Lower lobe of right lung (tissue), 2 donors: Measurements from ENCODE around the gene ITGA2. TPM values are rescaled to one million over a fixed set of nuclear protein-coding genes. Genes with fewer than 3 reads are reported as not detected.

Source experiments
- ATAC-seq, 2 donors: fragments of 200-7000 bp; cut with Tn5 transposase; one replicate each; pipeline ENCODE4 v1.9.1; 2020 to 2022; ENCODE audit warnings: mild to moderate bottlenecking in 2 of 2, moderate library complexity in 2 of 2
- DNase-seq: peaks from one replicate; pipeline ENCODE4 v3.0.0-alpha.2; 2020
- H3K27ac ChIP-seq: fragments of 200-600 bp; one replicate; pipeline ENCODE4 v1.8.0; 2022
- H3K27me3 ChIP-seq: fragments of 200-600 bp; one replicate; pipeline ENCODE4 v1.8.0; 2022; ENCODE audit warnings: low read depth
- H3K36me3 ChIP-seq: fragments of 200-600 bp; one replicate; pipeline ENCODE4 v1.8.0; 2022; ENCODE audit warnings: mild to moderate bottlenecking
- H3K4me1 ChIP-seq: fragments of 200-600 bp; one replicate; pipeline ENCODE4 v1.8.0; 2022
- H3K4me3 ChIP-seq: fragments of 200-600 bp; one replicate; pipeline ENCODE4 v1.8.0; 2022; ENCODE audit warnings: mild to moderate bottlenecking
- H3K9me3 ChIP-seq: fragments of 200-600 bp; one replicate; pipeline ENCODE4 v1.8.0; 2022
- intact Hi-C: fragments of 100-400 bp; cut with DNase I; formaldehyde crosslinking; loops from one replicate; pipeline ENCODE4 v1.11.0; 2022
- total RNA-seq: library from RNA; stranded (reverse); fragmentation: NEBNext Ultra II Directional; extraction: Animal tissue kit (Norgen Biotek cat#: 25700); gene quantifications from one replicate; pipeline ENCODE4 v1.2.1, GENCODE V29; 2021
- TF ChIP-seq, protein P1 (sequence below): fragments of 200-600 bp; IDR thresholded peaks from one replicate; pipeline ENCODE4 v1.8.0; 2022; ENCODE audit warnings: antibody characterized with exemption, mild to moderate bottlenecking
- donor health status: DM: no; HTN: yes; CAD: no; lungs with severe emphysema.

ITGA2 gene
- total RNA-seq, 1 donor from 2014 or later: 7.4 TPM

DNA sequence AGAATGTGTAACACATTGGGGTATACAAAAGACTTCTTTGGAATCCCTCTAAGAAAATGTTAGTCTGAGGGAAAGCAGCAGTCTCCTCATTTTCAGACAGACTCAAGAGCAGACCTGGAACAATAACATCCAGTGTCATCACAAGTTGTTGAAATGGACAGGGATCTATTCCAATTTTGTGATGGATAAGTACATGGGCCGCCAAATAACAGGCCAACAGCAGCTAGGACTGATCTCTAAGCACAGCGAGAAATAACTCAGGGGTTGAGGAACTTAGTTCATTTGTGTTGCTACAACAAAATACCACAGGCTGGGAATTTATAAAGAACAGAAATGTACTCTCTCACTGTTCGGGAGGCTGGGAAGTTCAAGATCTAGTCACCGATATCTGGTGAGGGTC, 7.6 kb upstream of the ITGA2 start:
- Histone ChIP-seq H3K27me3 (no peaks in the 10 kb centered on the region), H3K36me3 (no peaks in the 10 kb centered on the region), H3K4me3 (no peak overlapping the region), H3K9me3 (peaks cover 3% of the 10 kb centered on the region), H3K4me1 (no peaks in the 10 kb centered on the region), H3K27ac (no peak overlapping the region)
- TF ChIP-seq, protein P1, sequence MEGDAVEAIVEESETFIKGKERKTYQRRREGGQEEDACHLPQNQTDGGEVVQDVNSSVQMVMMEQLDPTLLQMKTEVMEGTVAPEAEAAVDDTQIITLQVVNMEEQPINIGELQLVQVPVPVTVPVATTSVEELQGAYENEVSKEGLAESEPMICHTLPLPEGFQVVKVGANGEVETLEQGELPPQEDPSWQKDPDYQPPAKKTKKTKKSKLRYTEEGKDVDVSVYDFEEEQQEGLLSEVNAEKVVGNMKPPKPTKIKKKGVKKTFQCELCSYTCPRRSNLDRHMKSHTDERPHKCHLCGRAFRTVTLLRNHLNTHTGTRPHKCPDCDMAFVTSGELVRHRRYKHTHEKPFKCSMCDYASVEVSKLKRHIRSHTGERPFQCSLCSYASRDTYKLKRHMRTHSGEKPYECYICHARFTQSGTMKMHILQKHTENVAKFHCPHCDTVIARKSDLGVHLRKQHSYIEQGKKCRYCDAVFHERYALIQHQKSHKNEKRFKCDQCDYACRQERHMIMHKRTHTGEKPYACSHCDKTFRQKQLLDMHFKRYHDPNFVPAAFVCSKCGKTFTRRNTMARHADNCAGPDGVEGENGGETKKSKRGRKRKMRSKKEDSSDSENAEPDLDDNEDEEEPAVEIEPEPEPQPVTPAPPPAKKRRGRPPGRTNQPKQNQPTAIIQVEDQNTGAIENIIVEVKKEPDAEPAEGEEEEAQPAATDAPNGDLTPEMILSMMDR: no peak
- intact Hi-C loops: no loop called here
- ATAC-seq (no peak), DNase-seq (no peak)

DNA sequence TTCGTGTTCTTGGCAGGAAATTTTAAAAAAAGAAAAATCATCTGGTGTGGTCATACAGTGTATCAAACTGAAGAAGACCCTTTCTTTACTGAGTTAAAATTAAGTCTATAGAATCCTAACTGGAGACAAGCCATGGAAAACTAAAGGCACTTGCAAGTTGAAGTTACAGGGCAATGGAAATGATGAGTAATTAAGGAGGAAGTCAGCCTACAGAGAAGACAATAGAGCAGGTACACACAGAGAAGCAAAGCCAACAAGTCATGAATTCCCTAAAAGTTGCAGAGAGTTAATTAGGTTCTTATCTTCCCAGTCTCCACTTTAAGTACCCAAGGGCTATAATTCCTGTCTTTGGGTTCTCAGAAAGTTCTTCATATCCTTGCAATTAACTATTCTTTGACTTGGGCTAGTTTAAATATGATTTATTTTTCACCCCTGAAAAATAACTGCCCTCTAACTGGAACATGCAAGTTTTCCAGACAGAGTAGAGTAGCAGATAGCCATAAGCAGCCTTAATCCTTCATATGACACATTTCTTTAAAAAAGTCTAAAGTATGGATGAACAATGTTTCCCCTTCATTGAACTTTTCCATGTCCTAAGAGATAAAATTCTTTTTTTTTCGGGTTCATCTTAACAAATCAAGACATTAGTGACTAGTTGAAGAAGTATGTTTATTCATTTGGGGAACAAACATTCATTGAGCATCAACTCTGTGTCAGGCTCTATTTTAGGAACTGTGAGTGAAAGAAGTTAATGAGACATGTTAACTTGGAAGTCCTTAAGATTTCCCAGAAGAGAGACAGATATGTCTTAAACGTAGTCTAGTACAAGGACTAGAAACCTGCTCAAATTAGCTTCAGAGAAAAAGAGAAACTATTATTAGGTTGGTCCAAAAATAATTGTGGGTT, 5.2 kb upstream of the ITGA2 start:
- intact Hi-C loops: no loop called here
- TF ChIP-seq, protein P1: no peak
- Histone ChIP-seq H3K27me3 (no peaks in the 10 kb centered on the region), H3K27ac (no peak overlapping the region), H3K36me3 (no peaks in the 10 kb centered on the region), H3K4me3 (no peak overlapping the region), H3K9me3 (no peaks in the 10 kb centered on the region), H3K4me1 (peaks cover 13% of the 10 kb centered on the region)
- DNase-seq: no peak
- ATAC-seq: no peak

DNA sequence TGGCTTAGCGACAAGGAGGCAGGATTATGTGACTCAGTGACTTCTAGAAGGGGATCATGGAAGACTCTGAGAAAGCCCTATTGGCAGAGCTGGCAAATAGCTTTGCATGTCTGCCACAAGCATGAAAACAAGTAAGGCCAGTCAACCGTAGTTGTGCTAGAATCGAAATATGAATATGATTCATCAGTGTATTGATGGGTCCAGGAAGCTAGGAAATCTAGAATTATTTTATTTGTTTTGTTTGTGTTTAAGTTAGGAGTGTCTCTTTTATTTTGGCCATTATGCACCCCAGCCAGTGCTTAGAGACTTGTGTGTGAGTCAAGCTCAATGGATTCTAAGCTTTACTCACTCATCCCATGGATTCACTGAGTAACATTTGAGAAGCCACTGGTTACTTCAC, 3.8 kb upstream of the ITGA2 start:
- TF ChIP-seq, protein P1: no peak
- DNase-seq (no peak), ATAC-seq (no peak)
- Histone ChIP-seq H3K9me3 (no peaks in the 10 kb centered on the region), H3K27ac (no peak overlapping the region), H3K4me1 (peaks cover 13% of the 10 kb centered on the region), H3K36me3 (no peaks in the 10 kb centered on the region), H3K4me3 (no peak overlapping the region), H3K27me3 (no peaks in the 10 kb centered on the region)
- intact Hi-C loops: no loop called here

DNA sequence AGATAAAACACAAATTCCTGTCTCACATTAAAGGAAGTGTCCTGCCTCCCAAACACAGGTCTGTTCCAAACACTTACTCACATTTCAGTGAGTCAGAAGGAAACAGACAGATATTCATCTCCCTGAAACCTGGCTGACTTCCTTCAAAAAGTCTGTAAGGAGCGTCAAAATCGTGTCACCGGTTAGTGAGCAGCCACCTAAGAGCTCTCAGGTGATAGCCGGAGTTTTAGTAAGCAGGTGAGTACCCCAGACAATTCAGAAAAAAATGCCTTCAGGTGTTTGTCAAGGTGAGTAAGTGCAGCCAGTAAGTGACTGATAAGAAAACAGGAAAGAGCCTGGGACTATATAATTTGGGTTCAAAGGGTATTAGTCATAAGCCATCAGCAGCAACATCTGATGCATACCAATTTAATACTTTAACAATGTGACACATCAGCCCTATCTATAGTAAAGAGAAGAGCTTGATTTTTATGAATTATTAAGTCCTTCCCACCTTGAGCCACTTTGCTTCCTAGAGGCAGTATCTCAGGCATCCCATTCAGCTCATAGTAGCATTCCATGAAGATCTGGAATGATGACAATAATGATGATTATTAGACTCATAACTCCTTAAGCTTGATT, 1.3 kb upstream of the ITGA2 start:
- H3K27me3 ChIP-seq: no peaks in the 10 kb centered on the region
- H3K4me1 ChIP-seq: peaks cover 13% of the 10 kb centered on the region
- no peaks in the 10 kb centered on the region for H3K9me3 ChIP-seq
- ATAC-seq (peak in 1 of 2 donors; percentile 64), DNase-seq (no peak)
- TF ChIP-seq, protein P1: no peak
- H3K4me3 ChIP-seq: no peak overlapping the region
- H3K27ac ChIP-seq: no peak overlapping the region
- intact Hi-C loops: no loop called here
- H3K36me3 ChIP-seq: no peaks in the 10 kb centered on the region

DNA sequence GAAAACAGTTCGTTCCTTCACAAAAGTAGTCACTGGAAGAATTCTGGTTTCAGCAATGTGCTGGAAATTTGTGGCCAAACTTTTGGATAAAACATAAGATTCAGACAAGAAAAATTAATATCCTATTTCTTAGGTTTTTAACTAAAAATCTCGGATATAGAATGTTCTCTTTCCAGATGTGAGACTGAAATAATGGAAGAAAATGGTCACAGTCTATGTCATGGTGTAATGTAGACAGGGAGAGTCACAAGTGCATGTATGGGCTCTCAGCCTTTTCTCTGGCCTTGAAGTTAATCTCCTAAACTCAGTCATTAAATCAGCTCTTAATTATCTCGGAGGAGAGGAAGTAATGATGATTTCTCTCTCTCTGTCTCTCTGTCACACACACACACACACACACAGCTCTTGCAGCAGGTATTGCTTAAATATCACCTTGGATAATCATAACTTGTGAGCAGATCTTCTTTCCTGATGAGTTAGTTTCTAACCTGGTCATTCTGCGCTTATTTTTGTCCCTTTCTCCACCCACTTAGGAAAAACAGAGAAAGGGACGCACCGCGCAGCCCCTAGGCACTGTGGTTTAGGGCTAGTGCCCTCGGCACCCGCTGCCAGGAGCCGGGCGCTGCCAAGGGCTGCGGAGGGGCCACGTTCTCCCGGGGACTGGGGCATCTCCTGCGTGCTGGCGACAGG, 672 bp upstream of the ITGA2 start:
- ATAC-seq: peak; percentile 54 to 55
- Histone ChIP-seq H3K4me3 (peak overlapping the region; percentile 79), H3K36me3 (no peaks in the 10 kb centered on the region), H3K27me3 (no peaks in the 10 kb centered on the region), H3K27ac (peak overlapping the region; percentile 76), H3K9me3 (no peaks in the 10 kb centered on the region), H3K4me1 (peaks cover 13% of the 10 kb centered on the region)
- no peak for DNase-seq
- TF ChIP-seq, protein P1: no peak
- intact Hi-C loops: no loop called here
